WTC11 (cell line): Measurements from ENCODE around the gene PXK. TPM values are rescaled to one million over a fixed set of nuclear protein-coding genes. Genes with fewer than 3 reads are reported as not detected.

Source experiments
- ATAC-seq: fragments of 200-7000 bp; cut with Tn5 transposase; 2 replicates; pipeline ENCODE4 v1.10.0; 2021; ENCODE audit warnings: mild to moderate bottlenecking, moderate library complexity
- CTCF ChIA-PET: fragments of 300-600 bp; sonication (Branson Sonifier 250); formaldehyde crosslinking; loops from one replicate; lab custom pipeline; 2021; ENCODE audit warnings: antibody characterized with exemption; lab: Charles Lee
- POLR2A ChIA-PET: fragments of 350-600 bp; sonication (Branson Sonifier 250); formaldehyde crosslinking; loops from one replicate; lab custom pipeline; 2021; ENCODE audit warnings: antibody characterized with exemption; lab: Charles Lee
- DNase-seq: peaks from one replicate; pipeline ENCODE4 v3.0.0; 2021; ENCODE audit warnings: low spot score
- H3K27ac Mint-ChIP-seq: 2 replicates; pipeline ENCODE4 v1.8.0; 2021; ENCODE audit warnings: mixed read lengths
- H3K27me3 Mint-ChIP-seq: 2 replicates; pipeline ENCODE4 v1.8.0; 2021; ENCODE audit warnings: low read depth, mild to moderate bottlenecking, moderate library complexity, mixed read lengths
- H3K36me3 Mint-ChIP-seq: 2 replicates; pipeline ENCODE4 v1.8.0; 2021; ENCODE audit warnings: mixed read lengths
- H3K4me1 Mint-ChIP-seq: 2 replicates; pipeline ENCODE4 v1.8.0; 2022; ENCODE audit warnings: mixed read lengths
- H3K4me3 Mint-ChIP-seq: 2 replicates; pipeline ENCODE4 v1.8.0; 2021; ENCODE audit warnings: mild to moderate bottlenecking, moderate library complexity, mixed read lengths
- H3K9me3 Mint-ChIP-seq: 2 replicates; pipeline ENCODE4 v1.8.0; 2021; ENCODE audit warnings: mixed read lengths
- AFF4 ChIP-seq: sonication (generic); formaldehyde crosslinking; IDR thresholded peaks from 2 replicates; pipeline ENCODE4 v1.8.1; 2023; ENCODE audit warnings: mild to moderate bottlenecking, missing genetic modification reagents, borderline replicate concordance
- CDX4 ChIP-seq: fragments of 250-450 bp; sonication (Bioruptor Pico); IDR thresholded peaks from 2 replicates; pipeline ENCODE4 v1.9.0; 2021; ENCODE audit warnings: moderate library complexity, mild to moderate bottlenecking, inconsistent platforms, borderline replicate concordance
- ESRRA ChIP-seq: sonication (generic); formaldehyde crosslinking; IDR thresholded peaks from 2 replicates; pipeline ENCODE4 v1.8.1; 2022; ENCODE audit warnings: mild to moderate bottlenecking, missing genetic modification reagents, borderline replicate concordance
- GRHL2 ChIP-seq: fragments of 250-450 bp; sonication (Bioruptor Pico); IDR thresholded peaks from 2 replicates; pipeline ENCODE4 v1.8.0; 2022; ENCODE audit warnings: mild to moderate bottlenecking, moderate library complexity; ENCODE audit not compliant: insufficient replicate concordance, severe bottlenecking
- IRF1 ChIP-seq: sonication (generic); formaldehyde crosslinking; IDR thresholded peaks from 2 replicates; pipeline ENCODE4 v1.8.0; 2023; ENCODE audit warnings: missing genetic modification reagents
- JUN ChIP-seq: sonication (generic); formaldehyde crosslinking; IDR thresholded peaks from 2 replicates; pipeline ENCODE4 v1.8.0; 2023; ENCODE audit warnings: mild to moderate bottlenecking, missing genetic modification reagents
- SOX15 ChIP-seq: fragments of 250-450 bp; sonication (Bioruptor Pico); IDR thresholded peaks from 2 replicates; pipeline ENCODE4 v1.9.0; 2021; ENCODE audit warnings: mild to moderate bottlenecking
- TCF7 ChIP-seq: sonication (generic); formaldehyde crosslinking; IDR thresholded peaks from 2 replicates; pipeline ENCODE4 v1.8.0; 2022; ENCODE audit warnings: mild to moderate bottlenecking, low read depth, missing genetic modification reagents, moderate library complexity
- ZNF121 ChIP-seq: sonication (generic); formaldehyde crosslinking; IDR thresholded peaks from 2 replicates; pipeline ENCODE4 v1.8.0; 2023; ENCODE audit warnings: missing genetic modification reagents
- ZNF396 ChIP-seq: fragments of 250-450 bp; sonication (Bioruptor Pico); IDR thresholded peaks from 2 replicates; pipeline ENCODE4 v1.8.0; 2021; ENCODE audit warnings: mild to moderate bottlenecking, moderate library complexity, borderline replicate concordance
- ZNF425 ChIP-seq: fragments of 250-450 bp; sonication (Bioruptor Pico); conservative IDR thresholded peaks from 2 replicates; pipeline ENCODE4 v1.9.0; 2021; ENCODE audit warnings: mild to moderate bottlenecking
- ZNF512 ChIP-seq: sonication (generic); formaldehyde crosslinking; IDR thresholded peaks from 2 replicates; pipeline ENCODE4 v1.8.1; 2022; ENCODE audit warnings: missing genetic modification reagents, borderline replicate concordance
- ZNF532 ChIP-seq: fragments of 250-450 bp; sonication (Bioruptor Pico); IDR thresholded peaks from 2 replicates; pipeline ENCODE4 v1.9.0; 2021; ENCODE audit warnings: mild to moderate bottlenecking, borderline replicate concordance
- total RNA-seq: library from RNA; stranded (reverse); gene quantifications from 3 replicates; pipeline ENCODE4 v1.2.3, GENCODE V29; 2021
- TF ChIP-seq, protein P1 (sequence below): sonication (generic); formaldehyde crosslinking; IDR thresholded peaks from 2 replicates; pipeline ENCODE4 v1.8.0; 2022; ENCODE audit warnings: mild to moderate bottlenecking, missing genetic modification reagents

Gene PXK
- total RNA-seq, 1 experiment from 2014 or later: 9.4 TPM

GRCh38 chr3:58358808-58359207 is 26.1 kb downstream of the PXK start:
- POLR2A ChIA-PET: no interaction called here
- Mint-ChIP-seq H3K4me3 (no peak overlapping the region), H3K36me3 (no peaks in the 10 kb centered on the region), H3K4me1 (no peaks in the 10 kb centered on the region), H3K27ac (no peak overlapping the region), H3K9me3 (no peaks in the 10 kb centered on the region)
- no peak for TF ChIP-seq ESRRA (CRISPR knock-in tag)
- TF ChIP-seq, all 79 proteins: peak for 0
- DNase-seq (no peak), ATAC-seq (no peak)
- H3K27me3 Mint-ChIP-seq: no peaks in the 10 kb centered on the region
- CTCF ChIA-PET: no interaction called here

DNA sequence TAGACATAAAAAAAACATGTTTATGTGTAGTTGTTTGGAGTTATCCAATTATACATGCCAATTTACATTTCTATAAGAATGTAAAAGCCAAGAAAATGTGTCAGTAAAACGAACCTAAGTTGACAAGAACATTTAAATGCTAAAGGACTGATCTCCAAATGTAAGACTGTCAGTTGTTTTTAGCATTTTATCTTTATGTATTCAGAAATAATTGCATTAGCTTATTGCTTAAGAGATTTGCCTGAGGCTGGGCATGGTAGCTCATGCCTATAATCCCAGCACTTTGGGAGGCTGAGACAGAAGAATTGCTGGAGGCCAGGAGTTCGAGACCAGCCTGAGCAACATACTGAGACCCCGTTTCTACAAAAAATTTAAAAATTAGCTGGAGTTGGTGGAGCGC is 26.9 kb downstream of the PXK start:
- Mint-ChIP-seq H3K9me3 (no peaks in the 10 kb centered on the region), H3K27me3 (no peaks in the 10 kb centered on the region), H3K27ac (no peak overlapping the region), H3K36me3 (no peaks in the 10 kb centered on the region), H3K4me1 (no peaks in the 10 kb centered on the region), H3K4me3 (no peak overlapping the region)
- CTCF ChIA-PET: interaction anchor here (1.2 kb wide), 1 partner anchor 56 kb away, joined by 3 read pairs; no protein-coding TSS in a partner anchor
- DNase-seq (no peak), ATAC-seq (no peak)
- POLR2A ChIA-PET: no interaction called here
- TF ChIP-seq, protein P1, sequence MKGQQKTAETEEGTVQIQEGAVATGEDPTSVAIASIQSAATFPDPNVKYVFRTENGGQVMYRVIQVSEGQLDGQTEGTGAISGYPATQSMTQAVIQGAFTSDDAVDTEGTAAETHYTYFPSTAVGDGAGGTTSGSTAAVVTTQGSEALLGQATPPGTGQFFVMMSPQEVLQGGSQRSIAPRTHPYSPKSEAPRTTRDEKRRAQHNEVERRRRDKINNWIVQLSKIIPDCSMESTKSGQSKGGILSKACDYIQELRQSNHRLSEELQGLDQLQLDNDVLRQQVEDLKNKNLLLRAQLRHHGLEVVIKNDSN: no peak
- TF ChIP-seq SOX15 (CRISPR knock-in tag) (no peak), IRF1 (CRISPR knock-in tag) (no peak), GRHL2 (CRISPR knock-in tag) (no peak), ZNF121 (CRISPR knock-in tag) (no peak), CDX4 (CRISPR knock-in tag) (no peak), ZNF532 (no peak), AFF4 (no peak), ZNF396 (no peak), ZNF512 (CRISPR knock-in tag) (no peak), ZNF425 (CRISPR knock-in tag) (no peak), TCF7 (CRISPR knock-in tag) (no peak), JUN (no peak)
